ENCODE results near the gene STUB1.

The STUB1 gene

GRCh38 chr16:666572-666971, 13.6 kb upstream of the STUB1 start:
- no peak for DNase-seq (ENCODE audit: low read depth, low spot score)

DNA sequence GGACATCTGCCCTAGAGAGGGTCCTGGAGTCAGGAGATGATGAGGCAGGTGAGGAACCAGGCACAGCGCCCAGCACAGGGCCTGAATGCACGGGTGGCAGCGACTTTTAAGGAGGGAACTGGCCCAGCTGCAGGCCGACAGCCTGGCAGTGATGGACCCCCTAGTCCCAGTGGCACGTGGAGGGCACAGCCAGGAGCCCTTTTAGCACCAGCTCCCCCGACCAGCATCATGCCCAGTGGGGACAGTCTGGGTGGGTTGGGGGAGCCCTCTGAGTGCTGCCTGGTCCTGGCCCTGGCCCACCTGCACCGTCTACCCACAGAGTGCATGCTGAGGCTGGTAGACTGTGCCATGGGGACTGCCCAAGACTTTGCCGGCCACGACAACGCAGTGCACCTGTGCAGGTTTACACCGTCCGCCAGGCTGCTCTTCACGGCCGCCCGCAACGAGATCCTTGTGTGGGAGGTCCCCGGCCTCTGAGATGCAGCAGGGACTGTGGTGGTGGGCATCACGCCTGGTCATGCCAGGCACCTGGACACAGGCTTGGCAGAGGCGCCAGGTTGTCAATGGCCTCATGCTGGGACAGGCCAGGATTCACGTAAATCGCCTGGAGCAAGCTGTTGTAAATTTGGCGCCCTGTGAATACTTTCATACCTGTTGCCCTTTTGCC, 13.0 kb upstream of the STUB1 start:
- DNase-seq (ENCODE audit: low read depth, low spot score): no peak

- DNase-seq (ENCODE audit: low read depth, low spot score): no peak
Observed at GRCh38 chr16:667780-668518, 12.3 kb upstream of the STUB1 start, which contains the start of gene RHOT2. Gene RHOT2 (plus strand): TSS chr16:668132. CDS start chr16:668200, 68 bp downstream.

GRCh38 chr16:668519-669171, 11.6 kb upstream of the STUB1 start:
- DNase-seq (ENCODE audit: low read depth, low spot score): no peak

DNA sequence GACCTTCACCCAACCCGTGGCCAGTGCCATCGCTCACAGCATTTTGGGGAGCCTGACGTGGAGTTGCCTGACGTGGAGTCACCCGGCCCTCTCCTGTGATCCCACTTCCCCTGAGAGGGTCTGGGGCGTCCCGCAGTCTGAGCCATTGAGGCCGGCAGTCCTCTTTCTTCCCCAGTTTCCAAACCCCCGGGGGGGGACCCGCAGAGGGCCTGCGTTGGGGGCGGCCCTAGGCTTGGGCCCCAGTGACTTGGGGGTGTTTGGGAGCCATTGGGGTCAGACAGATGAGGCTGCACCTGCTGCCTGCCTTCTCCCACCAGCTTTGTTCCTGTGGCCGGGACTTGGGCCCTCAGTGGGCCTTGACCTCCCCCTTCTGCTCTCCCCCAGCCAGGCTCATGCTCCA, 10.5 kb upstream of the STUB1 start:
- DNase-seq (ENCODE audit: low read depth, low spot score): no peak

DNA sequence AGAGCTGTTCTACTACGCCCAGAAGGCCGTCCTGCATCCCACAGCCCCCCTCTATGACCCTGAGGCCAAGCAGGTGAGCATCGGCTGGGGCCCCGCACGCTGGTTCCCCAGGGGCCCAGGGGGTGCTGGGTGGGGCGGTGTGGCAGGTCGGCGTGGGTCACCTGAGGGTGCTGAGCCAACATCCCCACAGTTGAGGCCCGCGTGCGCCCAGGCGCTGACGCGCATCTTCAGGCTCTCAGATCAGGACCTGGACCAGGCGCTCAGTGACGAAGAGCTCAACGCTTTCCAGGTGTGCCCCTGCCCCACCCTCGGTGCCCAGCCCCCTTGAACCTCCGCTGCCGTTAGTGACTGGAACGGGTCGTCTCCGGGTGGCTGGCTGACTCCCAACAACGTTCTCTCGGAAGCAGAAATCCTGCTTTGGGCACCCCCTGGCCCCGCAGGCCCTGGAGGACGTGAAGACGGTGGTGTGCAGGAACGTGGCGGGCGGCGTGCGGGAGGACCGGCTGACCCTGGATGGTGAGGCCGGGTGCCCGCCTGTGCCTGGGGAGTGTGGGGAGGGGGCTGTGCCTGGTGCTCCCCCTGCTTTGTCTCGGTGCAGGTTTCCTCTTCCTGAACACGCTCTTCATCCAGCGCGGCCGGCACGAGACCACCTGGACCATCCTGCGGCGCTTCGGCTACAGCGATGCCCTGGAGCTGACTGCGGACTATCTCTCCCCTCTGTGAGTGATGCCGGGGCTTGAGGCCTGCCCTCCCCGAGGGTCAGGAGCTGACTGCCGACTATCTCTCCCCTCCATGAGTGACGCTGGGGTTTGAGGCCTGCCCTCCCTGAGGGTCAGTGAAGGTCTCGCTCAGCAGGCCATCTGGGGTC, 9.5 kb upstream of the STUB1 start:
- no peak for DNase-seq (ENCODE audit: low read depth, low spot score)

GRCh38 chr16:671353-672131, 8.7 kb upstream of the STUB1 start:
- no peak for DNase-seq (ENCODE audit: low read depth, low spot score)

GRCh38 chr16:672371-672770, 7.8 kb upstream of the STUB1 start:
- DNase-seq (ENCODE audit: low read depth, low spot score): no peak

DNA sequence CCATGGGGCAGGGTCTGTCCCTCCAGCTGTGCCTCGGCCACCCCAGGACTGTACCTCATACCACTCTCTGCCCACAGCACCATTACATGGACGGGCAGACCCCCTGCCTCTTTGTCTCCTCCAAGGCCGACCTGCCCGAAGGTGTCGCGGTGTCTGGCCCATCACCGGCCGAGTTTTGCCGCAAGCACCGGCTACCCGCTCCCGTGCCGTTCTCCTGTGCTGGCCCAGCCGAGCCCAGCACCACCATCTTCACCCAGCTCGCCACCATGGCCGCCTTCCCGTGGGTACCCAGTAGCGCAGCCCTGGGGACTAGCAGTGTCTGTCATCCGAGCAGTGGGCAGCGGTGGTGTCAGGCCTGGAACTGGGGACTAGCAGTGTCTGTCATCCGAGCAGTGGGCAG, 7.4 kb upstream of the STUB1 start:
- DNase-seq (ENCODE audit: low read depth, low spot score): no peak

- DNase-seq (ENCODE audit: low read depth, low spot score): no peak
Observed at GRCh38 chr16:673399-673991, 6.7 kb upstream of the STUB1 start.

GRCh38 chr16:674214-674881, 5.9 kb upstream of the STUB1 start:
- DNase-seq (ENCODE audit: low read depth, low spot score): no peak

DNA sequence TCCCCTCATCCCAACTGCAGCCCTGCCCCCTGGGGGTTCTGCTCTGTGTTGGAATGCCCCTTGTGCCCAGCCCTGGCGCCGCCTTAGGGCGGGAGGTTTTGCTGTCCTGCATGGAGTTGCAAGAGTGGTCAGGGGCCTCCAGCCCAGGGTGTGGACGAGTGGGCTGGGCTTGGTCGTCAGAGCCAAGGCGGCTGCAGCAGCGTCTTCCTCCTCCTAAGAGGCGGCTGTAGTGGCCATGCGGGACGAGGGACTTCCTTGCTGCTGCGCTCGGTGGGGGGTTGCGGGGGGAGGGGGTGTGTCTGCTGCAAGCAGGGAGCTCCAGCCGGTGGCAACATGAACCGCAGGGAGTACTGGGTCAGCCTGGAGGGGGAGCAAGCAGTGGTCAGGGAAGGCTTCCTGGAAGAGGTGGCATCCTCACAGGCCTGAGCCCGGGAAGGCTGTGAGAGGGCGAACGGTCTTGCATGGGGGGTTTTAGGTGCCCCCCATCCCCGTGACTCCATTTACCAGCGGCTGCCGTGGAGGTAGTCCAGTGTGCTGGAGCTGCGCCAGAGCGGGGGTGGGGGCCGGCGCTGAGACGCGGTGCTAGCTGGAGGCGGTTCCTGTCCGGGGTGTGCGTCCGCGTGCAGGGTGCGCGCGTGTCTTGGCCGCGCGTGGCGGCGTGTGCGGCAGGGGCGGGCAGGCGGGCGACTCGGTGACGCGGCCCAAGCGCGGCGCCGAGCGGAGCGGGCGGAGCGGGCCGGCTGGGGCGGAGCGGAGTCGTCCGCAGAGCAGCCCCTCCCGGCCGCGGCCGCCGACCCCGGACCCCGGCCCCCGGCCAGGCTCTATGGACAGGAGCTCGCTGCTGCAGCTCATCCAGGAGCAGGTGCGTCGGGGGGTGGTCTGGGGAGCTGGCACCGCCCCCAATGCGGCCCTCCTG, 5.0 kb upstream of the STUB1 start, which contains the start of gene RHBDL1:
Gene RHBDL1 (plus strand): TSS at position 704 of the 916 bp plus-strand sequence. CDS start 120 bp downstream, at position 824.
- no peak for DNase-seq (ENCODE audit: low read depth, low spot score)

GRCh38 chr16:675884-676564, 4.2 kb upstream of the STUB1 start:
- no peak for DNase-seq (ENCODE audit: low read depth, low spot score)

DNA sequence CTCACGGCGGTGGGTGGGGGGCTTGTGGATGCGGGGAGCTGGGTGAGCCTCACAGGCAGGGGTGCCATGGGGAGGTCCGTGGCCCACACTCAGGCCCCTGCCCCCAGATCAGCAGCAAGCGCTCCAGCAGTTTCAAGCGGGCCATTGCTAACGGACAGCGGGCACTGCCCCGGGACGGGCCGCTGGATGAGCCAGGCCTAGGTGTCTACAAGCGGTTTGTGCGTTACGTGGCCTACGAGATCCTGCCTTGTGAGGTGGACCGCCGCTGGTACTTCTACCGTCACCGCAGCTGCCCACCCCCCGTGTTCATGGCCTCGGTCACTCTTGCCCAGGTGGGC, 3.7 kb upstream of the STUB1 start:
- no peak for DNase-seq (ENCODE audit: low read depth, low spot score)

DNA sequence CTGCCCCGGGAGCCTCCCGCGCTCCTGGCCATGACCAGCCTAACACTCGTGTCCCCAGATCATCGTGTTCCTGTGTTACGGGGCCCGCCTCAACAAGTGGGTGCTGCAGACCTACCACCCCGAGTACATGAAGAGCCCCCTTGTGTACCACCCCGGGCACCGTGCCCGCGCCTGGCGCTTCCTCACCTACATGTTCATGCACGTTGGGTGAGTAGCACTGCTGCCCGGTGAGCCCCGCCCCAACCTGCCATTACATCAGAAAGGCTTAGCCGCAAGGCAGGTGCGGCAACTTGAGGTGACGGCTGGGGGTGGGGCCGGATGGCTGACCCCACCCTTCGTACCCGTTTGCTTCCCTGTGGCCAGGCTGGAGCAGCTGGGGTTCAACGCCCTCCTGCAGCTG, 3.3 kb upstream of the STUB1 start:
- no peak for DNase-seq (ENCODE audit: low read depth, low spot score)

DNA sequence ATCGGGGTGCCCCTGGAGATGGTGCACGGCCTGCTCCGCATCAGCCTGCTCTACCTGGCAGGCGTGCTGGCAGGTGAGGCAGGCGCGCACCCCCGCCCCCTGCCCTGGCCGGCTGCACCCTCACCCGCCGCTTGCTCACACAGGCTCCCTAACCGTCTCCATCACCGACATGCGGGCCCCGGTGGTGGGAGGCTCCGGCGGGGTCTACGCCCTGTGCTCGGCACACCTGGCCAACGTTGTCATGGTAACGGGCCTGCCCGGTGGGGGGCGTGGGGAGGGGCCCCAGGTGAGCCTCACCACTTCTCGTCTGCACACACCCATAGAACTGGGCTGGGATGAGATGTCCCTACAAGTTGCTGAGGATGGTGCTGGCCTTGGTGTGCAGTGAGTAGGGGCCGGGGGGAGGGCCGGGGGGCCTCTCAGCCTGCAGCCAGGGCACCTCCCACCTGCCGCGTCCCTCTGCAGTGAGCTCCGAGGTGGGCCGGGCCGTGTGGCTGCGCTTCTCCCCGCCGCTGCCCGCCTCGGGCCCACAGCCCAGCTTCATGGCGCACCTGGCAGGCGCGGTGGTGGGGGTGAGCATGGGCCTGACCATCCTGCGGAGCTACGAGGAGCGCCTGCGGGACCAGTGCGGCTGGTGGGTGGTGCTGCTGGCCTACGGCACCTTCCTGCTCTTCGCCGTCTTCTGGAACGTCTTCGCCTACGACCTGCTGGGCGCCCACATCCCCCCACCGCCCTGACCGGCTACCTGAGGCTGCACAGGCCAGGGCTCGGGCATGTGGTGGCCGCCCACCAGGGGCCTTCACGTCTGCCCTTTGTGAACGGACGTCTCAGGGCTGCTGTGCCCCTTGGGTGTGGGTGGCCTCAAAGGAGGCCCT, 2.7 kb upstream of the STUB1 start:
- no peak for DNase-seq (ENCODE audit: low read depth, low spot score)

DNA sequence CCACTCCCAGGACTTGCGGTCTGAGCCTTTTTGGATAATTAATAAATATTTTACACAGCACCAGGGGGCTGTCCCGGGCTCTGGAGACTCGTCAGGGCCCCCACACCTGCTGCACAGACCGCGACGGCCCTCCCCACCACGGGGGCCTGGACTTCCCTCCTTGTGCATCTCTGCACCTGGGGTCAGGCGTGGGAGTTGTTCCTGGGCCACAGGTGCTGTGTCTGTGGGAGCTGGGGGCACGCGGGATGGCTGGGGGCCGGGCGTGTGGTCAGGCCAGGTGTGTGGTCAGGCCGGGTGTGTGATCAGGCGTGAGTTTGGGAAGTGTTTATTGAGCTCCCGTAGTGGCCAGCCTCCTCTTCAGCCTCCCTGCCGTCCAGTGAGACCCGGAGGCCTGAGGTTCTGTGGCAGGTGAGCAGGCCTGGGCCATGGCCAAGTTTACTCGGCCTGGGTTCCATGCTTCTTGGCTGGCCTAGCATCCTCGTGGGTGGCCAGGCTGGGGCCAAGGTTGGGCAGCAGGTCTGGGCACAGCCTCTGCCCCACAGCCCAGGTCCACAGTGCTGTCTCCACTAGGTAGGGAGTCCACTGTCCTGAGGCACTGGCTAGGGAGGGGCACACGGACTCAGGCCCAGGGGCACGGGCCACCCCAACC, 1.9 kb upstream of the STUB1 start:
- no peak for DNase-seq (ENCODE audit: low read depth, low spot score)

Measured in iPS DF 19.7 (cell line).